ENCODE data around the gene ECE1.

GRCh38 chr1:21294266-21294989 is 4.2 kb upstream of the ECE1 start:
- TF ChIP-seq GABPA (IDR thresholded peaks at IDR 0.05; ENCODE audit: low read depth) (no peak), CTCF (IDR thresholded peaks at IDR 0.05; ENCODE audit: insufficient read depth, low read length) (no peak), REST (IDR thresholded peaks at IDR 0.05; ENCODE audit: insufficient replicate concordance, low read depth) (no peak)

Measured in HL-60 (cell line).